OCI-LY1 (cell line): Measurements from ENCODE around the gene CIDEC.

ENCODE experiments used
- CTCF ChIP-seq: fragments of 200-600 bp; sonication (generic), shearing (Covaris generic); IDR thresholded peaks from 2 replicates; pipeline ENCODE4 v1.5.1; 2017; ENCODE audit warnings: mild to moderate bottlenecking, antibody characterized with exemption, low read length, moderate library complexity, mixed read lengths
- EZH2 ChIP-seq: fragments of 200-600 bp; sonication (generic), shearing (Covaris generic); IDR thresholded peaks from 2 replicates; pipeline ENCODE4 v1.8.0; 2017; ENCODE audit warnings: borderline replicate concordance, mixed run types, mild to moderate bottlenecking, antibody characterized with exemption, low read length, moderate library complexity, mixed read lengths

GRCh38 chr3:9916734-9917680, 37.0 kb upstream of the CIDEC start, which contains the start of gene IL17RC:
- no peak for TF ChIP-seq CTCF
- no peak for TF ChIP-seq EZH2
